Transverse colon (tissue), 4 donors: Measurements from ENCODE around the gene RDH5. TPM values are rescaled to one million over a fixed set of nuclear protein-coding genes. Genes with fewer than 3 reads are reported as not detected.

Experiments
- DNase-seq: peaks from one replicate; pipeline ENCODE4 v3.0.0-alpha.2; 2019
- H3K27ac ChIP-seq, 4 donors: fragments of 200-600 bp; sonication (generic); 2 replicates each; pipeline ENCODE4 v1.5.1; 2016 to 2018; ENCODE audit warnings: inconsistent platforms in 4 of 4
- H3K27me3 ChIP-seq: fragments of 200-600 bp; sonication (generic); 2 replicates; pipeline ENCODE4 v1.5.1; 2017; ENCODE audit warnings: inconsistent platforms
- H3K36me3 ChIP-seq, 4 donors: fragments of 200-600 bp; sonication (generic); 2 replicates each; pipeline ENCODE4 v1.5.1; 2017 to 2019; ENCODE audit warnings: inconsistent platforms in 4 of 4
- H3K4me1 ChIP-seq, 4 donors: fragments of 200-600 bp; sonication (generic); 2 replicates each; pipeline ENCODE4 v1.5.1; 2017 to 2020; ENCODE audit warnings: inconsistent platforms in 4 of 4
- H3K4me3 ChIP-seq, 4 donors: fragments of 200-600 bp; sonication (generic); 1 replicate in 1 of 4; 2 replicates in 3 of 4; pipeline versions ENCODE4 v1.5.1 to v1.6.1; 2017 to 2019; ENCODE audit warnings: inconsistent platforms in 4 of 4
- H3K9me3 ChIP-seq, 2 donors: fragments of 200-600 bp; sonication (generic); 2 replicates each; pipeline ENCODE4 v1.5.1; 2017 to 2019; ENCODE audit warnings: inconsistent platforms in 2 of 2
- CTCF ChIP-seq, 5 experiments: fragments of 200-600 bp in 3 of 5; fragments of 450-650 bp in 2 of 5; sonication (generic) in 3 of 5; IDR thresholded peaks; 1 replicate in 2 of 5; 2 replicates in 3 of 5; pipeline ENCODE4 v1.5.1; 2016 to 2017; ENCODE audit warnings: antibody characterized with exemption in 5 of 5, inconsistent platforms in 3 of 5, mild to moderate bottlenecking in 2 of 5, moderate library complexity in 1 of 5
- EP300 ChIP-seq: sonication (generic); formaldehyde crosslinking; IDR thresholded peaks from one replicate; pipeline ENCODE4 v1.6.1; 2017; ENCODE audit warnings: antibody characterized with exemption, low read depth
- POLR2A ChIP-seq: fragments of 450-650 bp; IDR thresholded peaks from one replicate; pipeline ENCODE4 v1.6.1; 2016; ENCODE audit warnings: antibody characterized with exemption, mild to moderate bottlenecking, moderate library complexity
- POLR2AphosphoS5 ChIP-seq, 3 donors: sonication (generic); formaldehyde crosslinking; IDR thresholded peaks; one replicate each; pipeline ENCODE4 v1.6.1; 2016; ENCODE audit warnings: antibody characterized with exemption in 3 of 3
- WGBS, 2 donors: methylation state at CpG; one replicate each; pipeline ENCODE4 v1.1.5; 2018; ENCODE audit warnings: low coverage in 1 of 2; 5-methylcytosine and 5-hydroxymethylcytosine counted together
- in situ Hi-C, 4 donors: fragments of 200-750 bp; cut with MboI; loops; one replicate each; pipeline versions ENCODE4 v1.15.0 to v1.15.1; 2017; ENCODE audit warnings: low sequenced_read_pairs in 3 of 4, low pct_ligation_motif_present in 1 of 4, low pct_unique_long_range_greater_than_20kb in 1 of 4
- intact Hi-C: fragments of 100-400 bp; cut with DNase I; formaldehyde crosslinking; loops from one replicate; pipeline ENCODE4 v1.15.1; 2023; ENCODE audit warnings: low total_unique reads
- total RNA-seq, 4 donors: library from RNA; depleted of rRNA; stranded (reverse); fragments of >200 nt; gene quantifications; one replicate each; pipeline ENCODE4 v1.1.0, GENCODE V29; 2016

RDH5 gene
- total RNA-seq, 4 donors from 2014 or later, result 16.5 to 74.4 (median 58.3) TPM

GRCh38 chr12:55724940-55725309 lies 4.7 kb downstream of the RDH5 start:
- in situ Hi-C loops, result loop anchor here in 1 of 4 donors (10.0 kb wide), 1 partner anchor 390 kb away; the partner anchor contains the start of genes RPL41 and ZC3H10
- no peak for TF ChIP-seq POLR2A
- TF ChIP-seq EP300, result no peak
- TF ChIP-seq POLR2AphosphoS5 (IDR thresholded peaks at IDR 0.05), result no peak
- TF ChIP-seq CTCF (IDR thresholded peaks at IDR 0.05), result no peak
- H3K27ac ChIP-seq, result peak overlapping the region; percentile 97 to 99 (median 99)
- peaks cover 33 to 80% (median 65%) of the 10 kb centered on the region in 4 donors for H3K4me1 ChIP-seq
- H3K36me3 ChIP-seq, result no peaks in the 10 kb centered on the region
- H3K9me3 ChIP-seq, result no peaks in the 10 kb centered on the region
- DNase-seq, result peak; percentile 8
- 46% methylated on average over 3 of the region's 3 CpGs; no CpG with 5 or more reads in 1 of the 2 donors for WGBS, 2 donors
- intact Hi-C loops, result no loop called here
- no peak overlapping the region for H3K4me3 ChIP-seq
- no peaks in the 10 kb centered on the region for H3K27me3 ChIP-seq

- TF ChIP-seq CTCF (IDR thresholded peaks at IDR 0.05), result no peak
- Histone ChIP-seq H3K4me3 (no peak overlapping the region), H3K4me1 (peaks cover 29 to 80% (median 66%) of the 10 kb centered on the region in 4 donors), H3K9me3 (no peaks in the 10 kb centered on the region), H3K27me3 (no peaks in the 10 kb centered on the region), H3K27ac (peak overlapping the region in 3 of 4 donors; percentile 96 to 99 (median 97)), H3K36me3 (no peaks in the 10 kb centered on the region)
- intact Hi-C loops (no loop called here), in situ Hi-C loops (loop anchor here in 1 of 4 donors (10.0 kb wide), 1 partner anchor 389 kb away; the partner anchor contains the start of genes RPL41 and ZC3H10)
- 59 to 69% methylated on average over 3 of the region's 3 CpGs for WGBS, 2 donors
- peak; percentile 7 for DNase-seq
These were observed 5.4 kb downstream of the RDH5 start for GRCh38 chr12:55725556-55725955.

- no peaks in the 10 kb centered on the region for H3K9me3 ChIP-seq
- no peaks in the 10 kb centered on the region for H3K27me3 ChIP-seq
- in situ Hi-C loops, result loop anchor here in 1 of 4 donors (10.0 kb wide), 1 partner anchor 388 kb away; the partner anchor contains the start of genes RPL41 and ZC3H10
- no peak for DNase-seq
- intact Hi-C loops, result no loop called here
- H3K36me3 ChIP-seq, result no peaks in the 10 kb centered on the region
- TF ChIP-seq POLR2A, result no peak
- peak overlapping the region; percentile 96 to 99 (median 98) for H3K27ac ChIP-seq
- peaks cover 33 to 79% (median 56%) of the 10 kb centered on the region in 4 donors for H3K4me1 ChIP-seq
- H3K4me3 ChIP-seq, result peak overlapping the region in 3 of 4 donors; percentile 87 to 93 (median 92)
- 43% methylated on average over 10 of the region's 10 CpGs; no CpG with 5 or more reads in 1 of the 2 donors for WGBS, 2 donors
These were observed 6.8 kb downstream of the RDH5 start for GRCh38 chr12:55726971-55727370.

GRCh38 chr12:55727643-55728185 lies 7.5 kb downstream of the RDH5 start:
- TF ChIP-seq CTCF (IDR thresholded peaks at IDR 0.05) (no peak), POLR2AphosphoS5 (IDR thresholded peaks at IDR 0.05) (peak; percentile 3 to 8 (median 5)), EP300 (no peak), POLR2A (peak; percentile 20)
- 12 to 13% methylated on average over 3 to 9 of the region's 9 CpGs for WGBS, 2 donors
- Histone ChIP-seq H3K4me3 (peak overlapping the region; percentile 87 to 99 (median 92)), H3K27ac (peak overlapping the region; percentile 96 to 99 (median 98)), H3K4me1 (peaks cover 33 to 72% (median 49%) of the 10 kb centered on the region in 4 donors), H3K36me3 (no peaks in the 10 kb centered on the region), H3K9me3 (no peaks in the 10 kb centered on the region), H3K27me3 (no peaks in the 10 kb centered on the region)
- in situ Hi-C loops (loop anchor here in 1 of 4 donors (10.0 kb wide), 1 partner anchor 387 kb away; the partner anchor contains the start of genes RPL41 and ZC3H10), intact Hi-C loops (no loop called here)
- peak; percentile 59 for DNase-seq
